Measurements from ENCODE around the gene ALCAM. TPM values are rescaled to one million over a fixed set of nuclear protein-coding genes. Genes with fewer than 3 reads are reported as not detected.

The ALCAM gene
- total and polyA plus RNA-seq, 2 donors (not counting 3 experiments of a cell fraction or from before 2014, with no cell fraction given), result 46.3 to 118 TPM

DNA sequence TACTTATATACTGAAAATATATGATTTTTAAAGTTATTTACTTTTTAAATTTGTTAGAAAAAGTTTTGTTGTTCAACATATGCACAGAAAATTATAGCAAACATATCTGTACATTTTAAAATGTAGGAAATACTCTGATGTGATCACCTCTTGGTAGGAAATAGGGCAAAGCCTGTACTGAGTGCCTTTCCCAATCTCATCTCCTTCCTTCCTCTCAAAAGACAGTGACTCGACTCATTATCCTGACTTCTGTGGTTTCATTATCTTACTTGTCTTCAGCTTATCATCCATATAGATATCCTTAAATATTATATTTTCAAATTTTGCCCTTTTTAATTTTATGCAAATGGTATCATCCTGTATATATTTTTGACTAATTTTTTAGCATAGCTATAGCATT, 18.4 kb upstream of the ALCAM start:
- H3K4me2 ChIP-seq (ENCODE audit: insufficient read depth, low read length), result no peak overlapping the region
- no peak for DNase-seq (ENCODE audit: low read depth, low spot score)
- CTCF ChIA-PET, result interaction anchor here (1.0 kb wide), 1 partner anchor 11 kb away, joined by 4 read pairs; no protein-coding TSS in a partner anchor
- H3K36me3 ChIP-seq (ENCODE audit: control insufficient read depth in 2 of 2, extremely low read depth in 1 of 2, insufficient read depth in 2 of 2, low read length in 2 of 2), result no peaks in the 10 kb centered on the region
- H4K20me1 ChIP-seq (replicated peaks; ENCODE audit: control insufficient read depth, extremely low read depth, insufficient read depth, low read length), result no peaks in the 10 kb centered on the region
- BruUV-seq (replicated peaks), result no TSS peak
- no peaks in the 10 kb centered on the region for H3K79me2 ChIP-seq (ENCODE audit: control insufficient read depth, insufficient read depth, low read length)
- H2AFZ ChIP-seq (ENCODE audit: low read depth, low read length), result no peak overlapping the region
- POLR2A ChIA-PET, result interaction anchor here (1.1 kb wide), 1 partner anchor 11 kb away, joined by 3 read pairs; no protein-coding TSS in a partner anchor
- no peak for FAIRE-seq
- H3K9me3 ChIP-seq (replicated peaks; ENCODE audit: control insufficient read depth, insufficient read depth, low read length), result no peaks in the 10 kb centered on the region
- no peak overlapping the region for H3K9ac ChIP-seq (replicated peaks; ENCODE audit: extremely low read depth, insufficient read depth, low read length)
- H3K9me1 ChIP-seq (replicated peaks; ENCODE audit: control insufficient read depth, extremely low read depth, insufficient read depth, low read length), result no peaks in the 10 kb centered on the region
- dilution Hi-C loops (cut with MboI; ENCODE audit: extremely low pct_ligation_motif_present, low sequenced_read_pairs), result no loop called here
- H3K27me3 ChIP-seq (ENCODE audit: control insufficient read depth in 2 of 2, insufficient read depth in 2 of 2, low read length in 2 of 2), result no peaks in the 10 kb centered on the region
- H3K4me1 ChIP-seq (ENCODE audit: control insufficient read depth, extremely low read depth, insufficient read depth, low read length), result peaks cover 20% of the 10 kb centered on the region
- H3K4me3 ChIP-seq (replicated peaks in 1 of 3; ENCODE audit: insufficient read depth in 1 of 3, low read depth in 1 of 3, low read length in 3 of 3), result no peak overlapping the region
- TF ChIP-seq MYC (IDR thresholded peaks at IDR 0.05; ENCODE audit: low read depth, low read length), result no peak
- no peak for TF ChIP-seq FOS (IDR thresholded peaks at IDR 0.05; ENCODE audit: borderline replicate concordance, insufficient read depth, low read length)
- no peak for TF ChIP-seq GATA2 (IDR thresholded peaks at IDR 0.05; ENCODE audit: insufficient read depth, insufficient read length, low read depth, low read length)
- TF ChIP-seq, protein P1, sequence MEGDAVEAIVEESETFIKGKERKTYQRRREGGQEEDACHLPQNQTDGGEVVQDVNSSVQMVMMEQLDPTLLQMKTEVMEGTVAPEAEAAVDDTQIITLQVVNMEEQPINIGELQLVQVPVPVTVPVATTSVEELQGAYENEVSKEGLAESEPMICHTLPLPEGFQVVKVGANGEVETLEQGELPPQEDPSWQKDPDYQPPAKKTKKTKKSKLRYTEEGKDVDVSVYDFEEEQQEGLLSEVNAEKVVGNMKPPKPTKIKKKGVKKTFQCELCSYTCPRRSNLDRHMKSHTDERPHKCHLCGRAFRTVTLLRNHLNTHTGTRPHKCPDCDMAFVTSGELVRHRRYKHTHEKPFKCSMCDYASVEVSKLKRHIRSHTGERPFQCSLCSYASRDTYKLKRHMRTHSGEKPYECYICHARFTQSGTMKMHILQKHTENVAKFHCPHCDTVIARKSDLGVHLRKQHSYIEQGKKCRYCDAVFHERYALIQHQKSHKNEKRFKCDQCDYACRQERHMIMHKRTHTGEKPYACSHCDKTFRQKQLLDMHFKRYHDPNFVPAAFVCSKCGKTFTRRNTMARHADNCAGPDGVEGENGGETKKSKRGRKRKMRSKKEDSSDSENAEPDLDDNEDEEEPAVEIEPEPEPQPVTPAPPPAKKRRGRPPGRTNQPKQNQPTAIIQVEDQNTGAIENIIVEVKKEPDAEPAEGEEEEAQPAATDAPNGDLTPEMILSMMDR (IDR thresholded peaks at IDR 0.05; ENCODE audit: extremely low read depth in 1 of 2, insufficient read depth in 1 of 2, low read depth in 1 of 2, low read length in 2 of 2), result no peak
- no peak for TF ChIP-seq POLR2AphosphoS5 (IDR thresholded peaks at IDR 0.05; ENCODE audit: insufficient read depth, low read depth, low read length)
- TF ChIP-seq POLR2A (IDR thresholded peaks at IDR 0.05; ENCODE audit: low read depth, low read length), result no peak
- TF ChIP-seq, protein P2, sequence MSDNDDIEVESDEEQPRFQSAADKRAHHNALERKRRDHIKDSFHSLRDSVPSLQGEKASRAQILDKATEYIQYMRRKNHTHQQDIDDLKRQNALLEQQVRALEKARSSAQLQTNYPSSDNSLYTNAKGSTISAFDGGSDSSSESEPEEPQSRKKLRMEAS (IDR thresholded peaks at IDR 0.05; ENCODE audit: insufficient read depth, insufficient read length), result no peak
- TF ChIP-seq EZH2 (IDR thresholded peaks at IDR 0.05; ENCODE audit: borderline replicate concordance, low read depth, low read length, severe bottlenecking), result no peak
- no peak for TF ChIP-seq JUN (IDR thresholded peaks at IDR 0.05; ENCODE audit: borderline replicate concordance, insufficient read depth, insufficient read length, low read depth)
- intact Hi-C loops (cut with micrococcal nuclease), result no loop called here
- H3K27ac ChIP-seq (ENCODE audit: insufficient read depth, low read depth, low read length), result no peak overlapping the region
